IMR-90 (cell line): Measurements from ENCODE around the gene ARHGAP15. TPM values are rescaled to one million over a fixed set of nuclear protein-coding genes. Genes with fewer than 3 reads are reported as not detected.
A peak's percentile ranks its signal among the peaks of the same experiment; 100 is the strongest.

ENCODE experiments used
- ATAC-seq: fragments of 200-7000 bp; cut with Tn5 transposase; 2 replicates; pipeline ENCODE4 v1.9.1; 2020; ENCODE audit warnings: low read depth, mild to moderate bottlenecking, moderate library complexity
- BruUV-seq: library from RNA; stranded (reverse); fragments of 400-500 nt; replicated peaks from 2 replicates; lab custom pipeline; 2021; lab: Mats Ljungman, UMichigan
- CTCF ChIA-PET: fragments of 300-600 bp; formaldehyde crosslinking; extraction: SDS; loops from one replicate; lab custom pipeline; 2021; ENCODE audit warnings: antibody characterized with exemption; lab: Yijun Ruan, JAX
- POLR2A ChIA-PET: fragments of 300-600 bp; sonication (Branson Sonifier 250); formaldehyde crosslinking; loops from one replicate; lab custom pipeline; 2022; ENCODE audit warnings: antibody characterized with exemption; ENCODE audit not compliant: unreplicated experiment; lab: Charles Lee
- DNase-seq: peaks from one replicate; pipeline ENCODE4 v3.0.0; 2013
- H2AFZ ChIP-seq: replicated peaks from 2 replicates; pipeline ENCODE3; 2013; ENCODE audit warnings: low read length, mild to moderate bottlenecking; ENCODE audit not compliant: poor library complexity
- H2AK5ac ChIP-seq: 2 replicates; pipeline ENCODE4 v1.6.1; 2013; ENCODE audit warnings: low read depth, low read length, inconsistent platforms
- H2AK9ac ChIP-seq: replicated peaks from 2 replicates; pipeline ENCODE3; 2013; ENCODE audit warnings: mild to moderate bottlenecking, low read depth, low read length, moderate library complexity; ENCODE audit not compliant: poor library complexity
- H2BK120ac ChIP-seq: 2 replicates; pipeline ENCODE4 v1.6.1; 2013; ENCODE audit warnings: low read depth, low read length, inconsistent platforms
- H2BK15ac ChIP-seq: 3 replicates; pipeline ENCODE4 v1.6.1; 2013; ENCODE audit warnings: low read depth, low read length, inconsistent platforms
- H2BK20ac ChIP-seq: 2 replicates; pipeline ENCODE4 v1.6.1; 2013; ENCODE audit warnings: low read depth, mild to moderate bottlenecking, inconsistent platforms, low read length, moderate library complexity
- H2BK5ac ChIP-seq: 2 replicates; pipeline ENCODE4 v1.6.1; 2013; ENCODE audit warnings: mild to moderate bottlenecking, low read depth, low read length, inconsistent platforms; ENCODE audit not compliant: poor library complexity, severe bottlenecking
- H3K14ac ChIP-seq: replicated peaks from 2 replicates; pipeline ENCODE4 v1.6.1; 2013; ENCODE audit warnings: low read depth, low read length, inconsistent platforms
- H3K18ac ChIP-seq: 2 replicates; pipeline ENCODE4 v1.6.1; 2013; ENCODE audit warnings: low read depth, low read length, control low read depth
- H3K23ac ChIP-seq: 2 replicates; pipeline ENCODE4 v1.6.1; 2013; ENCODE audit warnings: low read depth, low read length, inconsistent platforms
- H3K27ac ChIP-seq: 2 replicates; pipeline ENCODE4 v1.5.1; 2013; ENCODE audit warnings: mild to moderate bottlenecking, control low read depth, low read length; ENCODE audit not compliant: insufficient read depth
- H3K27me3 ChIP-seq: 2 replicates; pipeline ENCODE4 v1.6.1; 2013; ENCODE audit warnings: low read length; ENCODE audit not compliant: control insufficient read depth, insufficient read depth
- H3K36me3 ChIP-seq: 2 replicates; pipeline ENCODE4 v1.6.1; 2013; ENCODE audit warnings: low read length, mixed read lengths; ENCODE audit not compliant: control insufficient read depth, insufficient read depth
- H3K4ac ChIP-seq: 2 replicates; pipeline ENCODE4 v1.6.1; 2013; ENCODE audit warnings: low read depth, low read length, inconsistent platforms
- H3K4me1 ChIP-seq: 2 replicates; pipeline ENCODE4 v1.6.1; 2013; ENCODE audit warnings: low read length, mixed read lengths; ENCODE audit not compliant: control insufficient read depth, insufficient read depth
- H3K4me2 ChIP-seq: 2 replicates; pipeline ENCODE4 v1.6.1; 2013; ENCODE audit warnings: low read depth, mild to moderate bottlenecking, control low read depth, low read length, moderate library complexity
- H3K4me3 ChIP-seq: 2 replicates; pipeline ENCODE4 v1.5.1; 2013; ENCODE audit warnings: low read depth, mild to moderate bottlenecking, control low read depth, low read length, moderate library complexity; ENCODE audit not compliant: insufficient read depth
- H3K56ac ChIP-seq: 2 replicates; pipeline ENCODE4 v1.6.1; 2013; ENCODE audit warnings: low read length, inconsistent platforms; ENCODE audit not compliant: insufficient read depth; ENCODE audit errors: extremely low read depth
- H3K79me1 ChIP-seq, 2 experiments: 2 replicates each; pipeline ENCODE4 v1.6.1; 2013; ENCODE audit warnings: low read length in 2 of 2, inconsistent platforms in 1 of 2, low read depth in 1 of 2
- H3K9ac ChIP-seq: 2 replicates; pipeline ENCODE4 v1.6.1; 2013; ENCODE audit warnings: low read depth, low read length, control low read depth
- H3K9me1 ChIP-seq: 2 replicates; pipeline ENCODE4 v1.6.1; 2013; ENCODE audit warnings: low read length, inconsistent platforms; ENCODE audit not compliant: insufficient read depth
- H3K9me3 ChIP-seq: 2 replicates; pipeline ENCODE4 v1.6.1; 2013; ENCODE audit warnings: low read length; ENCODE audit not compliant: control insufficient read depth, insufficient read depth
- H4K20me1 ChIP-seq: 2 replicates; pipeline ENCODE4 v1.6.1; 2013; ENCODE audit warnings: low read length, inconsistent platforms; ENCODE audit not compliant: insufficient read depth
- H4K5ac ChIP-seq: 2 replicates; pipeline ENCODE4 v1.6.1; 2013; ENCODE audit warnings: mild to moderate bottlenecking, low read depth, low read length, control low read depth
- H4K8ac ChIP-seq, 2 experiments: 2 replicates each; pipeline ENCODE4 v1.6.1; 2013; ENCODE audit warnings: low read depth in 2 of 2, low read length in 2 of 2, control low read depth in 1 of 2, inconsistent platforms in 1 of 2
- H4K91ac ChIP-seq: 2 replicates; pipeline ENCODE4 v1.6.1; 2013; ENCODE audit warnings: low read depth, low read length, inconsistent platforms; ENCODE audit not compliant: insufficient read depth
- BHLHE40 ChIP-seq: fragments of 150-350 bp; IDR thresholded peaks from 2 replicates; pipeline ENCODE4 v1.6.1; 2016; ENCODE audit warnings: mild to moderate bottlenecking, low read depth, low read length
- CEBPB ChIP-seq: IDR thresholded peaks from 2 replicates; pipeline ENCODE4 v1.6.1; 2012; ENCODE audit warnings: low read depth, low read length, improper control_type of control experiment
- CHD1 ChIP-seq: IDR thresholded peaks from 2 replicates; pipeline ENCODE4 v1.6.1; 2012; ENCODE audit warnings: low read depth, low read length, improper control_type of control experiment
- FOS ChIP-seq: fragments of 150-350 bp; IDR thresholded peaks from 2 replicates; pipeline ENCODE4 v1.6.1; 2016; ENCODE audit warnings: low read depth, low read length
- MAFK ChIP-seq: IDR thresholded peaks from 2 replicates; pipeline ENCODE4 v1.6.1; 2012; ENCODE audit warnings: low read depth, low read length, improper control_type of control experiment
- MAZ ChIP-seq: IDR thresholded peaks from 2 replicates; pipeline ENCODE4 v1.6.1; 2012; ENCODE audit warnings: low read depth, mild to moderate bottlenecking, low read length, improper control_type of control experiment, moderate library complexity, borderline replicate concordance
- MXI1 ChIP-seq: IDR thresholded peaks from 2 replicates; pipeline ENCODE4 v1.6.1; 2012; ENCODE audit warnings: low read depth, mild to moderate bottlenecking, low read length, moderate library complexity, borderline replicate concordance
- NFE2L2 ChIP-seq: fragments of 150-350 bp; IDR thresholded peaks from 2 replicates; pipeline ENCODE4 v1.6.1; 2016; ENCODE audit warnings: low read depth, mild to moderate bottlenecking, low read length
- POLR2A ChIP-seq: IDR thresholded peaks from 2 replicates; pipeline ENCODE4 v1.6.1; 2012; ENCODE audit warnings: mild to moderate bottlenecking, low read depth, low read length
- RAD21 ChIP-seq: IDR thresholded peaks from 2 replicates; pipeline ENCODE4 v1.6.1; 2012; ENCODE audit warnings: low read length, improper control_type of control experiment
- RCOR1 ChIP-seq: IDR thresholded peaks from 2 replicates; pipeline ENCODE4 v1.6.1; 2012; ENCODE audit warnings: mild to moderate bottlenecking, low read length, improper control_type of control experiment; ENCODE audit not compliant: insufficient replicate concordance
- RFX5 ChIP-seq: IDR thresholded peaks from 2 replicates; pipeline ENCODE4 v1.8.0; 2012; ENCODE audit warnings: low read depth, mild to moderate bottlenecking, low read length, moderate library complexity
- SMC3 ChIP-seq: fragments of 150-350 bp; IDR thresholded peaks from 2 replicates; pipeline ENCODE4 v1.6.1; 2016; ENCODE audit warnings: low read depth, mild to moderate bottlenecking, antibody characterized with exemption, low read length, moderate library complexity
- WGBS, 2 experiments: methylation state at CpG; one replicate each; pipeline versions ENCODE4 v1.1.5 to v1.1.7; 2013; ENCODE audit warnings: missing lambda C conversion rate in 2 of 2; ENCODE audit not compliant: insufficient read length in 1 of 2; ENCODE audit errors: extremely low coverage in 2 of 2; 5-methylcytosine and 5-hydroxymethylcytosine counted together
- dilution Hi-C: fragments of 300-500 bp; cut with HindIII; formaldehyde crosslinking; loops from one replicate; pipeline ENCODE4 v1.14.3; 2018; ENCODE audit warnings: low sequenced_read_pairs; ENCODE audit not compliant: unreplicated experiment
- in situ Hi-C: fragments of 300-500 bp; cut with MboI; formaldehyde crosslinking; loops from 3 replicates; pipeline ENCODE4 v1.14.3; 2019; ENCODE audit warnings: low sequenced_read_pairs, inconsistent platforms, mixed read lengths
- intact Hi-C: fragments of 100-400 bp; cut with micrococcal nuclease; formaldehyde crosslinking; loops from 2 replicates; pipeline ENCODE4 v1.10.0; 2022
- polyA plus RNA-seq, 3 experiments: library from polyadenylated mRNA; depleted of rRNA; stranded (reverse); fragments of >200 nt; gene quantifications; 2 replicates each; pipeline ENCODE4 v1.2.3, GENCODE V29; 2012; ENCODE audit warnings: low replicate concordance in 1 of 3
- total RNA-seq: library from RNA; depleted of rRNA; stranded (reverse); fragments of >200 nt; gene quantifications from 2 replicates; pipeline ENCODE4 v1.2.3, GENCODE V29; 2012
- TF ChIP-seq, protein P1 (sequence below): conservative IDR thresholded peaks from 2 replicates; pipeline ENCODE4 v1.5.1; 2012; ENCODE audit warnings: mild to moderate bottlenecking, low read depth, low read length, improper control_type of control experiment
- TF ChIP-seq, protein P2 (sequence below): fragments of 150-350 bp; IDR thresholded peaks from 2 replicates; pipeline ENCODE4 v1.6.1; 2016; ENCODE audit warnings: low read depth, mild to moderate bottlenecking, low read length, moderate library complexity, borderline replicate concordance
- TF ChIP-seq, protein P3 (sequence below): fragments of 150-350 bp; IDR thresholded peaks from 2 replicates; pipeline ENCODE4 v1.6.1; 2017; ENCODE audit warnings: mild to moderate bottlenecking, antibody characterized with exemption, low read length, low read depth

ARHGAP15 gene
- total and polyA plus RNA-seq, 2 of the 4 experiments (the other 2 are of a cell fraction), result not detected

DNA sequence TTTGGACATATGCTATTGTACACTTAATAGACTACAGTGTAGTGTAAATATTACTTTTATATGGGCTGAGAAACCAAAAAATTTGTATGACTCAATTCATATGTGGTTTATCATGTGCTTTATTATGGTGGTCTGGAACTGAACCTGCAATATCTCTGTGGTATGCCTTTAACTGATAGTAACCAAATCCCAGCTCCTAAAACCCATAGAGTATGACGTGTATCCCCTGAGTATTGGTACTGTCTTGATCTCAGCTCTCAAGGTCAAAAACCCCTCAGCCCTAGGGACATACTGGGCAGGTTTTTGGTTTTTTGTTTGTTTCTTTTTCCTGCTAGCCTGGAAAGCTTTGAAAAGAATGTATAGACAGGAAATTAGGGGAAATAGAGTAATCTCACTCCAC, 42.2 kb upstream of the ARHGAP15 start:
- no peak overlapping the region for H3K18ac ChIP-seq
- H4K20me1 ChIP-seq, result no peaks in the 10 kb centered on the region
- peaks cover 2% of the 10 kb centered on the region; the same call in 1 of the 2 replicates for H3K4me1 ChIP-seq
- in situ Hi-C loops (no loop called here), dilution Hi-C loops (no loop called here), intact Hi-C loops (no loop called here)
- DNase-seq (peak; percentile 20), ATAC-seq (no peak)
- H3K4ac ChIP-seq, result no peak overlapping the region
- 0 out of 3 replicates have a peak overlapping the region, but pooled peaks have one; percentile 43 for H2BK15ac ChIP-seq
- CTCF ChIA-PET, result interaction anchor here (0.6 to 0.8 kb wide), 2 partner anchors 16 to 197 kb away, joined by 3 to 5 read pairs; no protein-coding TSS in a partner anchor
- no peak overlapping the region for H3K4me3 ChIP-seq
- H2BK120ac ChIP-seq, result no peak overlapping the region
- WGBS, 2 experiments, result no CpG with 5 or more reads among the region's 1 CpG
- H3K23ac ChIP-seq, result no peak overlapping the region
- H4K91ac ChIP-seq, result no peak overlapping the region
- H3K79me1 ChIP-seq, result no peaks in the 10 kb centered on the region
- no peak overlapping the region for H2AFZ ChIP-seq
- no peak overlapping the region for H3K4me2 ChIP-seq
- no peak overlapping the region for H3K27ac ChIP-seq
- no peak for TF ChIP-seq CHD1
- TF ChIP-seq, protein P1, sequence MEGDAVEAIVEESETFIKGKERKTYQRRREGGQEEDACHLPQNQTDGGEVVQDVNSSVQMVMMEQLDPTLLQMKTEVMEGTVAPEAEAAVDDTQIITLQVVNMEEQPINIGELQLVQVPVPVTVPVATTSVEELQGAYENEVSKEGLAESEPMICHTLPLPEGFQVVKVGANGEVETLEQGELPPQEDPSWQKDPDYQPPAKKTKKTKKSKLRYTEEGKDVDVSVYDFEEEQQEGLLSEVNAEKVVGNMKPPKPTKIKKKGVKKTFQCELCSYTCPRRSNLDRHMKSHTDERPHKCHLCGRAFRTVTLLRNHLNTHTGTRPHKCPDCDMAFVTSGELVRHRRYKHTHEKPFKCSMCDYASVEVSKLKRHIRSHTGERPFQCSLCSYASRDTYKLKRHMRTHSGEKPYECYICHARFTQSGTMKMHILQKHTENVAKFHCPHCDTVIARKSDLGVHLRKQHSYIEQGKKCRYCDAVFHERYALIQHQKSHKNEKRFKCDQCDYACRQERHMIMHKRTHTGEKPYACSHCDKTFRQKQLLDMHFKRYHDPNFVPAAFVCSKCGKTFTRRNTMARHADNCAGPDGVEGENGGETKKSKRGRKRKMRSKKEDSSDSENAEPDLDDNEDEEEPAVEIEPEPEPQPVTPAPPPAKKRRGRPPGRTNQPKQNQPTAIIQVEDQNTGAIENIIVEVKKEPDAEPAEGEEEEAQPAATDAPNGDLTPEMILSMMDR, result no peak
- TF ChIP-seq POLR2A, result no peak
- no peak for TF ChIP-seq CEBPB
- no peak for TF ChIP-seq RFX5
- TF ChIP-seq SMC3, result no peak
- TF ChIP-seq RAD21, result no peak
- TF ChIP-seq MXI1, result no peak
- TF ChIP-seq, protein P2, sequence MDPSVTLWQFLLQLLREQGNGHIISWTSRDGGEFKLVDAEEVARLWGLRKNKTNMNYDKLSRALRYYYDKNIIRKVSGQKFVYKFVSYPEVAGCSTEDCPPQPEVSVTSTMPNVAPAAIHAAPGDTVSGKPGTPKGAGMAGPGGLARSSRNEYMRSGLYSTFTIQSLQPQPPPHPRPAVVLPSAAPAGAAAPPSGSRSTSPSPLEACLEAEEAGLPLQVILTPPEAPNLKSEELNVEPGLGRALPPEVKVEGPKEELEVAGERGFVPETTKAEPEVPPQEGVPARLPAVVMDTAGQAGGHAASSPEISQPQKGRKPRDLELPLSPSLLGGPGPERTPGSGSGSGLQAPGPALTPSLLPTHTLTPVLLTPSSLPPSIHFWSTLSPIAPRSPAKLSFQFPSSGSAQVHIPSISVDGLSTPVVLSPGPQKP, result no peak
- no peak for TF ChIP-seq MAFK
- TF ChIP-seq FOS, result no peak
- no peak for TF ChIP-seq MAZ
- TF ChIP-seq RCOR1, result no peak
- TF ChIP-seq, protein P3, sequence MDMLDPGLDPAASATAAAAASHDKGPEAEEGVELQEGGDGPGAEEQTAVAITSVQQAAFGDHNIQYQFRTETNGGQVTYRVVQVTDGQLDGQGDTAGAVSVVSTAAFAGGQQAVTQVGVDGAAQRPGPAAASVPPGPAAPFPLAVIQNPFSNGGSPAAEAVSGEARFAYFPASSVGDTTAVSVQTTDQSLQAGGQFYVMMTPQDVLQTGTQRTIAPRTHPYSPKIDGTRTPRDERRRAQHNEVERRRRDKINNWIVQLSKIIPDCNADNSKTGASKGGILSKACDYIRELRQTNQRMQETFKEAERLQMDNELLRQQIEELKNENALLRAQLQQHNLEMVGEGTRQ, result no peak
- TF ChIP-seq BHLHE40, result no peak
- no peak for TF ChIP-seq NFE2L2
- no peak overlapping the region for H3K56ac ChIP-seq
- H3K27me3 ChIP-seq, result no peaks in the 10 kb centered on the region
- H4K8ac ChIP-seq, result no peak overlapping the region
- no peak overlapping the region for H2AK9ac ChIP-seq
- H2BK5ac ChIP-seq, result no peak overlapping the region
- H2BK20ac ChIP-seq, result no peak overlapping the region
- POLR2A ChIA-PET, result no interaction called here
- H2AK5ac ChIP-seq, result no peak overlapping the region
- H3K9me3 ChIP-seq, result peaks cover under 1% of the 10 kb centered on the region; the same call in 1 of the 2 replicates
- no peak overlapping the region for H3K14ac ChIP-seq
- H3K9ac ChIP-seq, result no peak overlapping the region
- BruUV-seq, result no TSS peak
- H4K5ac ChIP-seq, result no peak overlapping the region
- no peaks in the 10 kb centered on the region for H3K36me3 ChIP-seq
- no peaks in the 10 kb centered on the region for H3K9me1 ChIP-seq
